Measurements from ENCODE around the gene BRIP1.
"Not testable (repeated sequence)": the region's sequence is repeated elsewhere in the genome, so short reads cannot be mapped to it uniquely, and the experiment has no call there.

BRIP1 gene

DNA sequence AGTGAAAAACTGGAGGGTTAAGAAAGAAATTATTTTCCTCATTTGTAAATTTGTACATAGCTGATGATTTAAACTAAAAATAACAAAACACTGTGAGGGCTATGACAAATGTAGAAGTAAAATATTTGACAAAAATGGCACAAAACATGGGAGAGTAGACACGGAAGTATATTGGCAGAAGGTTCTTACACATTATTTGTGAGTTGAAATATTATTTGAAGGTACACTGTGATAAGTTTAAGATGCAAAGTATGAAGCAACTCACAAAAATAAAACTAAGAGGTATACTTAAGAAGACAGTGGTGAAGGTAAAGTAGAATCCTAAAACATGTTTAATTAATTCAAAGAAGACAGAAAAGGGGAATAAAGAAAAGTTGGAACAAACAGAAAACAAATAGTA, 34.6 kb downstream of the BRIP1 start:
- DNase-seq (ENCODE audit: low read depth, low spot score): no peak

DNA sequence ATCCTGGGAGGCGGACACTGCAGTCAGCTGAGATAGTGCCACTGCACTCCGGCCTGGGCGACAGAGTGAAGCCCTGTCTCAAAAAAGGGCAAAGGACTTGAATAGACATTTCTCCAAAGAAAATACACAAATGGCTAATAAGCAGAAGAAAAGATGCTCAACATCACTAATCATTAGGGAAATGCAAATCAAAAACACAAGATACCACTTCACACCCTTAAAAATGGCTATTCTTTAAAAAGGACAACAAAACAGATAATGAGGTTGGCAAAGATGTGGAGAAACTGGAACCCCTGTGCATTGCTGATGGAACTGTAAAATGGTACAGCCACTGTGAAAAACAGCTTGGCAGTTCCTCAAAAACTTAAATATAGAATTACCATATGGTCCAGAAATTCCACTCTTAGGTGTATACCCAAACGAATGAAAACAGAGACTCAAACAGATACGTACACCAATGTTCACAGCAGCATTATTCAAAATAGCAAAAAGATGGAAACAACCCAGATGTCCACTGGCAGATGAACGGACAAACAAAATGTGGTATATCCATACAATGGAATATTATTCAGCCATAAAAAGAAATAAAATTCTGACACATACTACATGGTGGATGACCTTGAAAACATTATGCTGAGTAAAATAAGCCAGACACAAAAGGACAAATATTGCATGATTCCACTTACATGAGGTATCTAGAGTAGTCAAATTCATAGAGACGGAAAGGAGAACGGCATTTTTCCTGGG, 35.5 kb downstream of the BRIP1 start:
- DNase-seq (ENCODE audit: low read depth, low spot score): no peak

DNA sequence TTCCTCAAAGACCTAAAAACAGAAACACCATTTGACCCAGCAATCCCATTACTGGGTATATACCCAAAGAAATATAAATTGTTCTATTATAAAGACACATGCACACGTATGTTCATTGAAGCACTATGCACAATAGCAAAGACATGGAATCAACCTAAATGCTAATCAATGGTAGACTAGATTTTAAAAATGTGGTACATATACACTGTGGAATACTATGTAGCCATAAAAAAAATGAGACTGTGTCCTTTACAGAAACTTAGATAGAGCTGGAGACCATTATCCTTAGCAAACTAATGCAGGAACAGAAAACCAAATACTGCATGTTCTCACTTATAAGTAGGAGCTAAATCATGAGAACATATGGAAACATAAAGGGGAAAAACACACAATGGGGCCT, 36.5 kb downstream of the BRIP1 start:
- not testable (repeated sequence) for DNase-seq (ENCODE audit: low read depth, low spot score)

DNA sequence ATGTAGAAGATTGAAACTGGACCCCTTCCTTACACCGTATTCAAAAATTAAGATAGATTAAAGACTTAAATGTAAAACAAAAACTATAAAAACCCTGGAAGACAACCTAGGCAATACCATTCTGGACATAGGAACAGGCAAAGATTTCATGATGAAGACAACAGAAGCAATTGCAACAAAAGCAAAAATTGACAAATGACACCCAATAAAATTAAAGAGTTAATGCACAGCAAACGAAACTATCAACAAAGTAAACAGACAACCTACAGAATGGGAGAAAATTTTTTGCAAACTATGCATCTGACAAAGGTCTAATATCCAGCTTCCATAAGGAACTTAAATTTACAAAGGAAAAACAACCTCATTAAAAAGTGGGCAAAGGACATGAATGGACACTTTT, 37.1 kb downstream of the BRIP1 start:
- not testable (repeated sequence) for DNase-seq (ENCODE audit: low read depth, low spot score)

DNA sequence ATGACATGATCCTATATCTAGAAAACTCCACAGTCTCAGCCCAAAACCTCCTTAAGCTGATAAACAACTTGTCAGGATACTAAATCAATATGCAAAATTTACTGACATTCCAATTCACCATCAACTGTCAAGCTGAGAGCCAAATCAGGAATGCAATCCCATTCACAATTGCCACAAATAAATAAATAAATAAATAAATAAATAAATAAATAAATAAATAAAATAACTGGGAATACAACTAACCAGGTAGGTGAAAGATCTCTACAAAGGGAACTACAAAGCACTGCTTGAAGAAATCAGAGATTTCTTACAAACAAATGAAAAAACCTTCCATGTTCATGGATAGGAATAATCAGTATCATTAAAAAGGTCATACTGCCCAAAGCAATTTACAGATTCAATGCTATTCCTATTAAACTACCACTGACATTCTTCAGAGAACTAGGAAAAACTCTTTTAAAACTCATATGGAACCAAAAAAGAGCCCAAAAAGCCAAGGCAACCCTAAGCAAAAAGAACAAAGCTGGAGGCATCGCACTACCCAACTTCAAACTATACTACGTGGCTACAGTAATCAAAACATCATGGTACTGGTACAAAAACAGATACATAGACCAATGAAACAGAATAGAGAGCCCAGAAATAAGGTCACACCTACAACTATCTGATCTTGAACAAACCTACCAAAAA, 37.7 kb downstream of the BRIP1 start:
- DNase-seq (ENCODE audit: low read depth, low spot score): no peak

DNA sequence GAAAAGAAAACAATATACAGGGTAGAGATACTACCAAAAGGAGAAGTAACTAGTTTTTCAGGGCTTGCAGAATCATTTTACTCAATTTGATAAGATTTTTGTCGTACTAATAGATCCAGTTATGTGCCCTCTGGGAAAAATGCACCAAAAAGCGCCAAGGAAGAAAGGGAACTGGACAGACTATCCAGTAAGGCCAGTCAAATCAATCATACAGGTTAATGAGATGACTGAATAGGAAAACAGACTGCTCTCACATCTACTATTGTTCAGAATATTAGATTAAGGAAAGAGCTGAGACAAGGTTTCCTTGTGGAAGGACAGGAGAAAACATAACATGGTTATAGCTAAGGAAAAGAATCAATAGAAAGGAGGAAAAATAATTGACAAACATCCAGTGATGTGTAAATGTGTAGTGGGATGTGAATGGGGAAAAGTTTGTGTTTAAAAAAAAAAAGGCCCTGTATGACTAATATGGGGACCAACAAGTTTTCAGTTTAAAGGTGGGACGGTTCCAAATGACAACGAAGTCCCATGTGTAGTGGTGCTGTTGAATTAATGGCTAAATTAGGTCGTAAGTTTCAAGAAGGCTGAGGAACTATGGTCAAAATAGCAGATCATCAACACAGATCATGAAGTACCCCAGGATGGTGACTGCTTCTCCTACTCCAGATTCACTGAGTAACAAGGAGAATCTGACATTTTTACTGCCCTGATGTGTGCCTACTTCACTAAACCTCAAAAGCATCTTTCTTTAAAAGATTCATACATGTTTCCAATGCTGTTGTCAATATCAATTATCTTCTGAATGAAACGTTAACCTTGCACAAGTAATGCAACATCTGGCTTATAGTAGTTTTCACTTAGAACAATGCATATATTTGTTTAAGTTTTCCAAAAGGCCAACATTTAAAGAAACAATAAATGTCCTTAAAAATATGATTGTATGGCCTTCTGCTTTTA, 40.7 kb downstream of the BRIP1 start:
- no peak for DNase-seq (ENCODE audit: low read depth, low spot score)

DNA sequence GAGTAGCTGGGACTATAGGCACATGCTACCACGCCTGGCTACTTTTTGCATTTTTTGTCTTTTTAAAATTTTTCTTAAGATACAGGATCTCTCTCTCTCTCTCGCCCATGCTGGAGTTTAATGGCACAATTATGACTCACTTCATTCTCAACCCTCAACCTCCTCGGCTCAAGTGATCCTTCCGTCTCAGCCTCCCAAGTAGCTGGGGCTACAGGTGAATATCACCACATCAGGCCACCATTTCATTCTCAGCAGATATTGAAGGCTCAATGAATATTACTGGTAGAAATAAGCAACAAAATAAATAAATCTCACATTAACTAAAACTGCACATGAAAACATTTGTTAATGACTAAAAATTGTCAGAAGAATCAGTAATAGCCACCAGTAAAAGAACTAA, 41.7 kb downstream of the BRIP1 start:
- DNase-seq (ENCODE audit: low read depth, low spot score): no peak

DNA sequence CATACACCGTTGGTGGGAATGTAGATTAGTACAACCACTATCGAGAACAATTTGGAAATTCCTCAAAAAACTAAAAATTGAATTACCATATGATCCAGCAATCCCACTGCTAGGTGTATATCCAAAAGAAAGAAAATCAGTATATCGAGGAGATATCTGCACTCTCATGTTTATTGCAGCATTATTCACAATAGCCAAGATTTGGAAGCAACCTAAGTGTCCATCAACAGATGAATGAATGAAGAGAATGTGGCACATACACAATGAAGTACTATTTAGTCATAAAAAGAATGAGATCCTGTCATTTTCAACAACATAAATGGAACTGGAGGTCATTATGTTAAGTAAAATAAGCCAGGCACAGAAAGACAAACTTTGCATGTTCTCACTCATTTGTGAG, 44.1 kb downstream of the BRIP1 start:
- not testable (repeated sequence) for DNase-seq (ENCODE audit: low read depth, low spot score)

DNA sequence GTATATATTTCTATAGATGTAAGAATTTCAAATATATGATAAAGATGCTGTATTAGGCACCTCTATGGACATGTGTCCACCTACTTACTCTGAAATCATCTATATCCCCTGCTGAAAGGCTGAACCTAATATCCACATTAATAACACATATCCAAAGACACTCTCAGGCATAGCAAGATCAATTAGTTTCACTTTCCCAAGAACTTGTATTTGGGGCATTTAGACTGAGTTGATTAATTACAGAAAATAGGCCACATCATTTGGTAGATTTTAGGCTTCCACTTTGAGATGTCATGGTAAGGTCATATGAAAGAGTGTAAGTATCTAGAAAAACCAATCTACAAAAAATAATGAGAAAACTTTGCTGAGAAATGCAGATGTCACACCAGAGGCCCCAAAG, 45.1 kb downstream of the BRIP1 start:
- DNase-seq (ENCODE audit: low read depth, low spot score): no peak

DNA sequence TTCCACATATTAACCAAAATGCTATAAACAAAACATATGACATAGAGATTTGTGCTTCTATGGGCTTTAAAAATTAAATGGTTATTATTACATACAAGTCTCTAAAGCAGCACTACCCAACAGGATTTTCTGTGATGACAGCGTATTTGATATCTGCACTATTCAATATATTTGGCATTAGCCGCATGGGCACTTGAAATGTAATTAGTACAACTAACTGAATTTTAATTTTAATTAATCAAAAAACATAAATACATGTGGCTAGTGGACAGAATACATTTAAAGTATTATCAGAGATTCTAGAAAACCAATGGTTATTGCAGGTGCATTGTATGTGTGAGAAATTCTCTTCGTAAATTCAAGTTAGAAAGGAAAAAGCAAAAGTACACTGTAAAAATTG, 45.9 kb downstream of the BRIP1 start:
- no peak for DNase-seq (ENCODE audit: low read depth, low spot score)

DNA sequence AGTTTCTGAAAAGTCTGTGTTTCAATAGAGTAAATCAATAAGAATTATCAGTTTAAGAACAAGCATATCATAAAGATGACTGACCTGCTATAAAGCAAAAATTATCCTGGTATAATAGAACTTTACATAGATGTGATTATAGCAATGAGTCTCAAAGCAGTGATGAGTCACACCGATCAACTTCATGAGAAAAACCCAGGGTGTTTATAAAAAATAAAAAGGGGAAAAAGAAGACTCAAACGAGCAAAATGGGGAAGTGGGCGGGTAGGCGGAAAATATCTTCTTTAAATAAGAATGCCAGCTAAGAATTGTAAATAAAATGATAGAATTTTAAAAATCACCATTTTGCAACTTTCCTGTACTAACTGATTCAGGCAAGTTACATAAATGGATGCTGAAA, 46.8 kb downstream of the BRIP1 start:
- DNase-seq (ENCODE audit: low read depth, low spot score): no peak

DNA sequence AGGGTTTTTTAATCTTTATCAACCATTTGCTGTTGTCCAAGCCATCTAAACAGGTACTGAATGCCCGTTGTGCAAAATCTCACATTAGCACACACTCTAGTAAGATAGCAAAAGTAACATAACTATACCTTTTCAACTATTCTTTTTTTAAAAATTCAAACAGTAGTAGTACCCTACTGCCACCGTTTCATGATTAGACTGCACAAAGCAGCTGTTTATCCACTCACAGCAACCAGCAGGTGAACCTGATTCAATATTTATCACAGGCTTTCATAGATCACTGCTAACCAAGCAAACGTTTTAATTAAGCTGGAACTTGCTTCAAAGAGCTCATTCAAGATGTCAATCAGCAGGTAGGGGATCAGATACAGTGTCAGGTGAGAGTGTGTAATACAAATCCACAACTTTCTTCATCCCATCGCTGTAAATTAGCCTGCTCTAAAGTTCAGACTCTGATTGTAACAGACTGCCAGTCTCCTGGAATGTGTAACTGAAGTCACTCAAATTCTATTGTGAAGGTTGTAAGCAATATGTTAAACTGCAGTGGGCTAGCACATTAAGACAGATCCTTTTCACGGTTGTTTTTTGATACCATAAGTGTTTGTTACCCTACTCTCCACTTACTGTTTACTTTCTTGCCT, 47.3 kb downstream of the BRIP1 start:
- DNase-seq (ENCODE audit: low read depth, low spot score): no peak

DNA sequence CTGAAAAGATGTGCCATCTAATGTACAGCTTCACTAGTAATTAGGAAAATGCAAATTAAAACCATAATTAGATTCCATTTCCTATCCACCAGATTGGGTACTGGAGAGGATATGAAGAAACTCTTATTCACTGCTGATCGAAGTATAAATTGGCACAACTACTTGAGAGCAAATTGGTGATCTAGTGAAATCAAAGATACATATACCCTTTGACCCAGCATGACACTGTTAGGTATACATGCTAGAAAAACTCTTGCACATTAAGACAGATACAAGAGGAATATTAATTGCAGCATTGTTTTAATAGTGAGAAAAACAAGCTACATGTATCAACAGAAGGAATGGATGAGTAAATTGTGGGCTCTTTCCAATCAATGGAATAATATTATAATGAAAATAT, 48.8 kb downstream of the BRIP1 start:
- no peak for DNase-seq (ENCODE audit: low read depth, low spot score)

DNA sequence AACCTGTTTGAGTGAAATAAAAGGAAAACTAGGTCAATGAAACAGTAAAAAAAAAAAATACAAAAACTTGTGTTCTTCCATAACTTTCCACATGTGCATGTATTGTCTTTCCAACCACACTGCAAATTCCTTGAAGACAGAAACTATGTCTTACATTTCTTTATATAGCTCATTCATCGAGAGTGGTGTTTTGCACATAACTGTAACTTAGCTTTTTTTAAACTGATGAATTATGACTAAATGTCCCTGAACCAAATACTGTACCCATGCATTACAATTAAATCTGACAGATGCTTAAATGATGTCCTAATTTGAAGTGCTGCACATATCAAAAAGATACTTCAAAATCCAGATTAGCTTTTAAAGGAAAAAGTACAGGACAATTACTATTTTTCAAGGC, 50.1 kb downstream of the BRIP1 start:
- DNase-seq (ENCODE audit: low read depth, low spot score): no peak

DNA sequence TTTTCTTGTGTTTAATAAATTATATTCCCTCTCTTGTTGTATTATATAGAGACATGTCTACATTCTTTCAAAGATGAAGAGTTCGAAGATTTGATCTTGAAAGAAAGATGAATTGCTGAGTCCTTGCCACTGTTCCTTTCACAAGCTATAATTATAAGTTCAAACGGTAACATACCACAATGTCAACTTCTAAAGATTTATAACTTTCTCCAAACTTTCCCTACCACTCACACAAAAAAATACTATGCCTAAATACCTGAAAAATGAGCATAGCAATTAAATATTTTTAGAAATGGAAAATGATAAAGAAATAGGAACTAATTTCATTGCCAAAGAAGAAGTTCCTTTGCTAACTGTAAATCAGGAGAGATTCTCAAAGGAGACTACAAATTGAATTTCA, 50.6 kb downstream of the BRIP1 start:
- no peak for DNase-seq (ENCODE audit: low read depth, low spot score)

DNA sequence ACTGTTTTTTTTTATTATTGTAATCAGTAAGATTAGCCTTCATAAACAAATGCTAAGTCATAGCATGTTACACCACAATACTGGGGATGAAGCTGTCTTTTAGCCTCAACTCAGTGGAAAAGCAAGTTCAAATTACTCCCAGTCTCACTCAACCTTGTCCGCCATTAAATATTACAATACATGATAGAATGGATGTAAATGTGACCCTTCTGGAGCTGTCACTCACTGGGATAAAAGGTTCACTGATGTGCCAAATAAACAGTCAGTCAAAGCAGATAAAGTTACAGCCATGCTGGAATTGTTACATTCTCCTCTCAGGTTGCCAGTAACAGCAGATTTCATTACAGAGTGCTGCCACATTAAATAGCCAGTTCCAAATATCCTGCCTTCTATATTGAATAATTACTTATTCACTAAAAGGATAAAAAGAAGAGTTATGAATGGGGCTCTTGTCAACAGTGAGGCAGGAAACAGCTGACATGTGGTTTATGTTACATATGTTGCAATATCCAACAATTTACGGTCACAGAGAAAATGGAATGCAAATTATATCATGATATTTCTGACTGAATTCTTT, 53.4 kb downstream of the BRIP1 start:
- no peak for DNase-seq (ENCODE audit: low read depth, low spot score)

DNA sequence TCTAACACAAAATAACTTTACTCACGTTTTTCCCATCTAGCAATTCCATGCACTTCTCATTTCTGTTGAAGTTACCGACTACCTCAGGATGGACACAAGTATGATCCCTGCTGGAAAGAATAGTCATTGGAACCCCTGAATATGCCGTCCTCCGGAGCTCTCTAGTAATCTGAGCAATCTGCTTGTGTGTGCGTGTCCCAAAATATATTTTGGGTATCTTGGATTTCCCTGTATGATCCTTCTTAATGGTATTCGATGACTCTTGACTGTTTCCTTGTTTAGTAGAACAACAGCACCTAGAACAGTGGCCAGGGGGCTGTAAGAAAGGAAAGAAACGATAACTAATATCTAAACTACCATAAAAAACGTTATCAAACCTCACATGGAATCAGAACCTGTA, 54.9 kb downstream of the BRIP1 start:
- no peak for DNase-seq (ENCODE audit: low read depth, low spot score)

DNA sequence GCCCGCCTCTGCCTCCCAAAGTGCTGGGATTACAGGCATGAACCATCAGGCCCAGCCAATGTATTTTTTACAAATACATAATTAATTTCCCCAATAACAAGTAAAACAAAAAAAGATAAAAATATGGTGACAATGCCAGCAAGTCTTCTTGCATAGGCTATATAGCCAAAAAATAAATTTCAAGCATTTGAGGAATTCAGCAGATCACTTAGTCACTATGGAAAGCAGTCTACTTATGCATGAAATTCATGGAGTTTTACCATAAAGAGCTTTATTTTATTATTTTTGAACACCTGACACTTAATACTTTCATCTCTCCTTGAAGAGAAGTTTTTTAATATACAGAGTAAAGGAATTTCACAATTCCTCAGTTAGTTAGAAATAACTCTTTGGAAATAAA, 56.4 kb downstream of the BRIP1 start:
- DNase-seq (ENCODE audit: low read depth, low spot score): no peak

DNA sequence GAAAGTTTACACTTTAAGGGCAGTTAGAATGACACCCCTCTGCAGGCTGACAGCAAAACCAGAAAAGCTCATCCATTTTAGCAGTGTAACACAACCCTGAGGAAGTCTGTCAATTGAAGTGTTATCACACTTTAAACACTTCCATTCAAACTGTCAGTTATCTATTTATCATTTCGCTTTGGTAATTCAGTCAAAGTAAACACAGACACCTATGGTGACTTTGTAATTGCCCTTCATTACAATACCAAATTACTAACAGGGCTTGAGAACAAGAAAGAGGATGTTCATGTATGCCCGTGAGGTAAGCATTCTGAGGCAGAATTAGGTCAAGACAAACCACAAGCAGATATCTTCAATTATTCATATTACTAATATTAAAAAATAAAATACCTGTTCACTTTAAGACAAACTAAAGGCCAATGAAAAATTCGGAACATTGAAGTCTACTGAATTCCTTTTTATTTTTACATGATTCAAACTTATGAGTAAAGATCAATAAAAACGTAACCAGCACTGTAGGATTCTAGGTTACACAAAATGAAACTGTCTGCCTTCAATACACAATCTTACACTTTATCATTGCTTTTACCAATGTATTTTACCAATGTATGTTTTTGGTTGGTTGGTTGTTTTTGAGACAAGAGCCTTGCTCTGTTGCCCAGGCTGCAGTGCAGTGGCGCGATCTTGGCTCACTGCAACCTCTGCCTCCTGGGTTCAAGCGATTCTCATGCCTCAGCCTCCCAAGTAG, 57.1 kb downstream of the BRIP1 start:
- no peak for DNase-seq (ENCODE audit: low read depth, low spot score)

DNA sequence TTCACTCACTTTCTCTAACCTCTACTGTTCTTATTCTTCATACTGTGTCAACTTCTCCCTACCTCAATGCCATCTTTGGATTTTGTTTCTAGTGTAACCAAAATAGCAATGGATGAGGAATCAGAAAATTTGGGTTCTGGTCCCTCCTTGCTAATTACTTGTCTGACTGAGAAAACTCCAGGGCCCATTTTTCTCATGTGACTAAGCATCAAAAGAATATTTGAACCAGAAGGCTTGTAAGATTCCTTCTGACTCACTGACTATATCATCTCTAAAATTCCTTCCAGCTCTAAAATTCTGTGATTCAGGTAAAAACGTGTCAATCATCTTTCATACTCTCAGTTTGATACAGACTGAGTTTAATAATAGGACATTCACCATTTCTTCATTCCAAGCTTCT, 57.9 kb downstream of the BRIP1 start:
- no peak for DNase-seq (ENCODE audit: low read depth, low spot score)

DNA sequence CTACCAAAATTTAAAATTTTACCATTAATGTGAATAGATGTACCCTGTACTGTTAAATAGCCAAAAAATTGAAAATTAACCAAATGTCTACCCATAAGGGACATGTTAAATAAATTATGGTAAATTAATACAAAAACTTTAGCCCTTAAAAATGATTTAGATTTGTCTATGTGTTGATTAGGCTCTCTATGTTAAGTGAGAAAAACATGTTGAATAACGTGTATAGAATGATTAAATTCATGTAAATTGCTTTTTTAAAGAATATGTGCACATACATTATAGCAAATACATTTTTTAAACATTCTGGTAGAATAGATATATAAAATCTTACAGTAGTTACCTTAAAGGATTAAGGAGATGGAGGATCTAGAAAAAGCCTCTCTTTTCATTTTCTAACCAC, 59.5 kb downstream of the BRIP1 start:
- no peak for DNase-seq (ENCODE audit: low read depth, low spot score)

Data from smooth muscle cell of the brain vasculature (primary cell).